ENCODE measurements around the gene CDH23. TPM values are rescaled to one million over a fixed set of nuclear protein-coding genes. Genes with fewer than 3 reads are reported as not detected.
"Not testable (repeated sequence)": the region's sequence is repeated elsewhere in the genome, so short reads cannot be mapped to it uniquely, and the experiment has no call there.

CDH23 gene
- total RNA-seq, 2 experiments from 2014 or later, result 0.16 to 0.61 TPM

GRCh38 chr10:71596759-71597158, 200.0 kb downstream of the CDH23 start:
- no peak overlapping the region for H3K27ac Mint-ChIP-seq
- CTCF ChIA-PET, result no interaction called here

GRCh38 chr10:71597821-71598498, 201.2 kb downstream of the CDH23 start:
- no peaks in the 10 kb centered on the region for H3K36me3 Mint-ChIP-seq
- no peak overlapping the region for H3K4me3 Mint-ChIP-seq
- H3K4me1 Mint-ChIP-seq, result peaks cover 7% of the 10 kb centered on the region
- H3K9me3 Mint-ChIP-seq (ENCODE audit: low read depth), result no peaks in the 10 kb centered on the region
- ATAC-seq, result no peak
- peaks cover 3% of the 10 kb centered on the region for H3K27me3 Mint-ChIP-seq
- CTCF ChIA-PET, result no interaction called here
- no peak overlapping the region for H3K27ac Mint-ChIP-seq
- DNase-seq, result no peak

More at GRCh38 chr10:71596759-71597158, 200.0 kb downstream of the CDH23 start:
- H3K9me3 Mint-ChIP-seq (ENCODE audit: low read depth), result no peaks in the 10 kb centered on the region
- DNase-seq, result no peak
- no peak overlapping the region for H3K4me3 Mint-ChIP-seq
- no peak for ATAC-seq
- H3K36me3 Mint-ChIP-seq, result no peaks in the 10 kb centered on the region
- H3K27me3 Mint-ChIP-seq, result peaks cover 6% of the 10 kb centered on the region
- peaks cover 7% of the 10 kb centered on the region for H3K4me1 Mint-ChIP-seq

GRCh38 chr10:71598621-71599055, 201.9 kb downstream of the CDH23 start:
- Mint-ChIP-seq H3K36me3 (no peaks in the 10 kb centered on the region), H3K27me3 (no peaks in the 10 kb centered on the region), H3K4me1 (peaks cover 7% of the 10 kb centered on the region), H3K4me3 (no peak overlapping the region), H3K27ac (no peak overlapping the region), H3K9me3 (ENCODE audit: low read depth) (no peaks in the 10 kb centered on the region)
- CTCF ChIA-PET, result no interaction called here
- DNase-seq (no peak), ATAC-seq (no peak)

- no peak overlapping the region for H3K4me3 Mint-ChIP-seq
- CTCF ChIA-PET, result interaction anchor here (1.5 kb wide), 1 partner anchor 9 kb away, joined by 7 read pairs; no protein-coding TSS in a partner anchor
- H3K36me3 Mint-ChIP-seq, result no peaks in the 10 kb centered on the region
- no peaks in the 10 kb centered on the region for H3K27me3 Mint-ChIP-seq
- H3K9me3 Mint-ChIP-seq (ENCODE audit: low read depth), result no peaks in the 10 kb centered on the region
- ATAC-seq (no peak), DNase-seq (no peak)
- H3K4me1 Mint-ChIP-seq, result peaks cover 7% of the 10 kb centered on the region
- no peak overlapping the region for H3K27ac Mint-ChIP-seq
Measured at GRCh38 chr10:71599518-71599917, 202.8 kb downstream of the CDH23 start.

DNA sequence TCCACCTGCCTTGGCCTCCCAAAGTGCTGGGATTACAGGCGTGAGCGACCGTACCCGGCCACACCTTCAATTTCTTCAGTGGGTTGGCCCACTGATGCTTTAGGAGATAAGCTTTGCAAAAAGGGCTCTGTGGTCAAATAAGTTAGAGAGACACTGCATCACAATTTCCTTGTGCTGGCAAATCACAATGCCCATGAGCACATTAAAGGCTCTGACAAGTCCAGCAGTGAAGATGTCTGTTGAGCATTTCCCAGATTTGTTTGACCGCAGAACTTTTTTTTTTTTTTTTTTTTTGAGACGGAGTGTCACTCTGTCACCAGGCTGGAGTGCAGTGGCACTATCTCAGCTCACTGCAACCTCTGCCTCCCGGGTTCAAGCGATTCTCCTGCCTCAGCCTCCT, 203.5 kb downstream of the CDH23 start:
- H3K27ac Mint-ChIP-seq; DNase-seq; H3K4me3 Mint-ChIP-seq; ATAC-seq; H3K9me3 Mint-ChIP-seq (ENCODE audit: low read depth); H3K27me3 Mint-ChIP-seq; H3K4me1 Mint-ChIP-seq; H3K36me3 Mint-ChIP-seq: not testable (repeated sequence)
- CTCF ChIA-PET, result interaction anchor here (1.5 kb wide), 1 partner anchor 9 kb away, joined by 7 read pairs; no protein-coding TSS in a partner anchor

DNA sequence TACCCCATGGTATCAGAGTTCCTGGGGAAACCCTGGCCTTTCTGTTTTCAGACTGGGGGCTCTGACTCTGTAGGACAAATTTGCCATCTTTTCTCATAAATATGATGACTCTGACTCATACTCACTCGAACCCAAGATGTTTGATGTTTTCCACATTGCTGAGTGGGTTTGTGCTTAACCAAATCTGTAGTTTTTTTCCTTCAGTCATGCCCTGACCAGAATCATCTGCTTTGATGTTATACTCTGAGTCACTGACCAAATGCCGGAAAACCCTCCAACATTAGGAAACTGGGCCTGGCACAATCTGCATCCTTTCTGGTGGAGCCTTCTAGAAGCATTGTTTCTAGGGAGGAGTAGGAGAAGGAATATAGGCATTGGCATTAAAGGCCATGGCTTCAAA, 204.1 kb downstream of the CDH23 start:
- DNase-seq, result no peak
- CTCF ChIA-PET, result no interaction called here
- H3K36me3 Mint-ChIP-seq, result no peaks in the 10 kb centered on the region
- H3K27ac Mint-ChIP-seq, result no peak overlapping the region
- no peaks in the 10 kb centered on the region for H3K9me3 Mint-ChIP-seq (ENCODE audit: low read depth)
- H3K27me3 Mint-ChIP-seq, result no peaks in the 10 kb centered on the region
- H3K4me3 Mint-ChIP-seq, result no peak overlapping the region
- no peak for ATAC-seq
- peaks cover 7% of the 10 kb centered on the region for H3K4me1 Mint-ChIP-seq

DNA sequence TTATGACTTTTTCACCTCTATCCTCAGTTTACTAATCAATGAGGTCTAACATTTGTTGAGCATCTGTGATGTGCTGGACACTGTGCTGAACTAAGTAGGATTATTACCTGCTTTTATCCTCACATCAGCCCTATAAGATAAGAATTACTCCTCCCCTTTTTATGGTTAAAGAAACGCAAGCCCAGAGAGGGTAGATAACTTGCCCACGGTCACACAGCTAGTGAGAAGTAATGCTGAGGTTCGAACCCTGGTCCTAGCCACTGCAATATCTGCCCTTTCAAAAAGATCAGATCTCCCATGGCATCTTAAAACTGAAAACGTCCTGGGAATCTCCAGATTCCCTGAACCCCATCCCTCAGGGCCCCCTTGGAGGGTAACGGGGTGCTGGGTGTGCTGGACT, 204.6 kb downstream of the CDH23 start:
- H3K36me3 Mint-ChIP-seq, result no peaks in the 10 kb centered on the region
- H3K4me1 Mint-ChIP-seq, result peaks cover 7% of the 10 kb centered on the region
- H3K4me3 Mint-ChIP-seq, result no peak overlapping the region
- CTCF ChIA-PET, result interaction anchor here (0.7 kb wide), 1 partner anchor 295 kb away, joined by 3 read pairs; no protein-coding TSS in a partner anchor
- H3K9me3 Mint-ChIP-seq (ENCODE audit: low read depth), result no peaks in the 10 kb centered on the region
- no peaks in the 10 kb centered on the region for H3K27me3 Mint-ChIP-seq
- ATAC-seq, result no peak
- DNase-seq, result no peak
- no peak overlapping the region for H3K27ac Mint-ChIP-seq

- CTCF ChIA-PET, result no interaction called here
- Mint-ChIP-seq H3K4me1 (peaks cover 7% of the 10 kb centered on the region), H3K27ac (no peak overlapping the region), H3K36me3 (no peaks in the 10 kb centered on the region), H3K27me3 (no peaks in the 10 kb centered on the region), H3K4me3 (no peak overlapping the region), H3K9me3 (ENCODE audit: low read depth) (no peaks in the 10 kb centered on the region)
- ATAC-seq, result no peak
- no peak for DNase-seq
Measured at GRCh38 chr10:71603150-71603549, 206.4 kb downstream of the CDH23 start.

DNA sequence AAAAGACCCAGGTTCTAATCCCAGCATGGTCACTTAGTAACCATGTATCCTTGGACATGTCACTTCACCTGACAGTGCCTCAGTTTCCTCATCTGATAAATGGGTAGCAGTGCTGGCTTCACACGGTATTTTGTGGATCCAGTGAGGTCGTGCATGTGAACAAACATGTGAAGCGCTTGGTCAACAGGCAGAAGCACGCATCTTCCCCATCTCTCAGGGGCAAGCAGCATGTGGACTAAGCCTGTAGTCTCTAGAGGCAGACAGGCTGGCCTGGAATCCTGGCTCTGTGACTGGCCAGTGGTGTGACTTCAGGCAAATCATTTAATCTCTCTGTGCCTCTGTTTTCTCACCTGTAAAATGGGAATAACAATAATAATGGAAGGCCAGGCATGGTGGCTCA, 207.0 kb downstream of the CDH23 start:
- H3K9me3 Mint-ChIP-seq (ENCODE audit: low read depth), result no peaks in the 10 kb centered on the region
- H3K4me3 Mint-ChIP-seq, result no peak overlapping the region
- DNase-seq (no peak), ATAC-seq (no peak)
- H3K27ac Mint-ChIP-seq, result no peak overlapping the region
- H3K27me3 Mint-ChIP-seq, result no peaks in the 10 kb centered on the region
- H3K36me3 Mint-ChIP-seq, result no peaks in the 10 kb centered on the region
- CTCF ChIA-PET, result no interaction called here
- H3K4me1 Mint-ChIP-seq, result peaks cover 7% of the 10 kb centered on the region

- no peaks in the 10 kb centered on the region for H3K9me3 Mint-ChIP-seq (ENCODE audit: low read depth)
- ATAC-seq (no peak), DNase-seq (no peak)
- no peak overlapping the region for H3K4me3 Mint-ChIP-seq
- CTCF ChIA-PET, result no interaction called here
- no peak overlapping the region for H3K27ac Mint-ChIP-seq
- no peaks in the 10 kb centered on the region for H3K36me3 Mint-ChIP-seq
- H3K27me3 Mint-ChIP-seq, result no peaks in the 10 kb centered on the region
- H3K4me1 Mint-ChIP-seq, result peaks cover 7% of the 10 kb centered on the region
Measured at GRCh38 chr10:71604324-71605018, 207.8 kb downstream of the CDH23 start.

DNA sequence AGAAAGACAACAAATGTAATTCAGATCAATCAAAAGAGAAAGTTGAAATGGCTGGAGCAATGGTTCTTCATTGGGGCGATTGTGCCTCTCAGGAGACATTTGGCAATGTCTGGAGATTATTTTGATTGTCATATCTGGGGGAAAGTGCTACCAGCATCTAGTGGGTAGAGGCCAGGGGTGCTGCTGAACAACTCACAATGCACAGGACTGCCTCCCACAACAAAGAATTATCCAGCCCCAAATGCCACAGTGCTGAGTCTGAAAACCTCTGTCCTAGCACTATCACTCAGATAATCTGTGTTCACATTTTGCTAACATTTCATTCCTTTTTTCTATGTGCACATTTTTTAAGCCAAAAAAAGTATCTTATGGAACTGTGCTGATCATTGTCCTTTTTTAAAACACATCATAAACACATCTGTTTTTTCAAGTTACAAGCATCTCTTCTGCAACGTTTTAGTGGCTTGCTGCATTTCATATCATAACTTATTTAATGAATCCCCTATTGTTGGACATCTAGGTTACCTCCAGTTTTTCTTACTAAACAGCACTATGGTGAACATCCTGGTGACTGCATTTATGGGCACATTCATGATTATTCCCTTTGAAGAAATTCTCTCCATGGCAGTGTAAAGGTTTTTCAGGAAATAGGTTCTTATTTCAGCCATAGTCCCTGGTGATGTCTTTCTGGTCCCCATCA, 208.7 kb downstream of the CDH23 start:
- no peak overlapping the region for H3K27ac Mint-ChIP-seq
- CTCF ChIA-PET, result no interaction called here
- no peaks in the 10 kb centered on the region for H3K36me3 Mint-ChIP-seq
- no peak overlapping the region for H3K4me3 Mint-ChIP-seq
- ATAC-seq (no peak), DNase-seq (no peak)
- H3K27me3 Mint-ChIP-seq, result no peaks in the 10 kb centered on the region
- peaks cover 7% of the 10 kb centered on the region for H3K4me1 Mint-ChIP-seq
- H3K9me3 Mint-ChIP-seq (ENCODE audit: low read depth), result no peaks in the 10 kb centered on the region

GRCh38 chr10:71606257-71607081, 209.7 kb downstream of the CDH23 start:
- ATAC-seq, result no peak
- H3K9me3 Mint-ChIP-seq (ENCODE audit: low read depth), result no peaks in the 10 kb centered on the region
- H3K4me1 Mint-ChIP-seq, result no peaks in the 10 kb centered on the region
- no peak for DNase-seq
- no peak overlapping the region for H3K27ac Mint-ChIP-seq
- no peak overlapping the region for H3K4me3 Mint-ChIP-seq
- no peaks in the 10 kb centered on the region for H3K27me3 Mint-ChIP-seq
- H3K36me3 Mint-ChIP-seq, result no peaks in the 10 kb centered on the region
- CTCF ChIA-PET, result interaction anchor here (1.9 kb wide), 1 partner anchor 36 kb away, joined by 5 read pairs; no protein-coding TSS in a partner anchor

GRCh38 chr10:71607082-71607443, 210.3 kb downstream of the CDH23 start:
- Mint-ChIP-seq H3K9me3 (ENCODE audit: low read depth) (no peaks in the 10 kb centered on the region), H3K27ac (no peak overlapping the region), H3K27me3 (peaks cover 5% of the 10 kb centered on the region), H3K4me1 (no peaks in the 10 kb centered on the region), H3K4me3 (no peak overlapping the region), H3K36me3 (no peaks in the 10 kb centered on the region)
- ATAC-seq (no peak), DNase-seq (no peak)
- CTCF ChIA-PET, result interaction anchor here (1.9 kb wide), 1 partner anchor 36 kb away, joined by 5 read pairs; no protein-coding TSS in a partner anchor
